ENCODE measurements around the gene PPIL6.
"Not testable (repeated sequence)": the region's sequence is repeated elsewhere in the genome, so short reads cannot be mapped to it uniquely, and the experiment has no call there.

Gene PPIL6

DNA sequence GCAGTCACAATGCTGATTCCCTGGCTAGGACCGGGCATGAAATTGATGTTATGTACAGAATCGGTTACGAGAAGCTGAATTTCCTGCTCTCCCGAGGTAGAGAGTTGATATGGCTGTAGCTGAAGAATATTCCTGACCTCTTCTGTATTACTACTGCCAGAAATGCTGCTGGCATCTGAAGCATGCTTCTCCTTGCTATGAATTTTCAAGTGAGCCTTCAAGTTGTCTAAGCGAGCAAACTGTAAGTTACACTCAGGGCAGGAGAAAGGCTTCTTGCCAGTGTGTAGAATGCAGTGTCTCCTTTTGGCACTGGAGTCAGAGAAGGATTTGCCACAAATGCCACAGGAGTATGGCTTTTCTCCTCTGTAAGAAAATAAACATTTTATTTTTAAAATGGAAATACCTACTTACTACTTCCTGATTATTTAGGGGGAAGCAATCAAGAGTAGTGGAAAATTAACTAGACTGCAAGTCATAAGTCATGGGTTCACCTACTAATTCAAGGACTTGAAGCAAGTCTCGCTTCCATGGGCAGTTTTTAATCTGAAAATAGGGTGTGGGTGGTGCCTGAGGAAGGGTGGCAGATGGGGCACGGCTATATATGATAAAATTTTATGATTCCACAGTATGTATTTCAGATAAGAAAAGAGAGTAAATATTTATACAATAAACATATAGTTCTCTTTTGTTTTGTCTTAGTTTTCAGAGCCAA is 25.9 kb upstream of the PPIL6 start:
- peaks cover 15% of the 10 kb centered on the region for H3K4me1 ChIP-seq (ENCODE audit: low read length)
- H3K9me3 ChIP-seq (replicated peaks; ENCODE audit: insufficient read depth, low read length), result no peaks in the 10 kb centered on the region
- no peak for DNase-seq
- TF ChIP-seq EZH2 (optimal IDR thresholded peaks at IDR 0.05; ENCODE audit: low read depth, low read length), result no peak
- no peak for TF ChIP-seq EZH2phosphoT487 (IDR thresholded peaks at IDR 0.05; ENCODE audit: low read length)
- TF ChIP-seq, protein P1, sequence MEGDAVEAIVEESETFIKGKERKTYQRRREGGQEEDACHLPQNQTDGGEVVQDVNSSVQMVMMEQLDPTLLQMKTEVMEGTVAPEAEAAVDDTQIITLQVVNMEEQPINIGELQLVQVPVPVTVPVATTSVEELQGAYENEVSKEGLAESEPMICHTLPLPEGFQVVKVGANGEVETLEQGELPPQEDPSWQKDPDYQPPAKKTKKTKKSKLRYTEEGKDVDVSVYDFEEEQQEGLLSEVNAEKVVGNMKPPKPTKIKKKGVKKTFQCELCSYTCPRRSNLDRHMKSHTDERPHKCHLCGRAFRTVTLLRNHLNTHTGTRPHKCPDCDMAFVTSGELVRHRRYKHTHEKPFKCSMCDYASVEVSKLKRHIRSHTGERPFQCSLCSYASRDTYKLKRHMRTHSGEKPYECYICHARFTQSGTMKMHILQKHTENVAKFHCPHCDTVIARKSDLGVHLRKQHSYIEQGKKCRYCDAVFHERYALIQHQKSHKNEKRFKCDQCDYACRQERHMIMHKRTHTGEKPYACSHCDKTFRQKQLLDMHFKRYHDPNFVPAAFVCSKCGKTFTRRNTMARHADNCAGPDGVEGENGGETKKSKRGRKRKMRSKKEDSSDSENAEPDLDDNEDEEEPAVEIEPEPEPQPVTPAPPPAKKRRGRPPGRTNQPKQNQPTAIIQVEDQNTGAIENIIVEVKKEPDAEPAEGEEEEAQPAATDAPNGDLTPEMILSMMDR (IDR thresholded peaks at IDR 0.05; ENCODE audit: low read length), result no peak
- H3K36me3 ChIP-seq (replicated peaks; ENCODE audit: insufficient read depth, low read length), result peaks cover 14% of the 10 kb centered on the region
- H3K27ac ChIP-seq (ENCODE audit: low read length), result no peak overlapping the region
- H3K4me3 ChIP-seq (ENCODE audit: low read length), result no peak overlapping the region
- H2AFZ ChIP-seq (ENCODE audit: low read length), result no peak overlapping the region
- no peak overlapping the region for H3K9ac ChIP-seq (ENCODE audit: low read length)
- H3K79me2 ChIP-seq (ENCODE audit: low read length), result peaks cover 56% of the 10 kb centered on the region
- H3K9me2 ChIP-seq (replicated peaks; ENCODE audit: insufficient read depth, low read length), result no peaks in the 10 kb centered on the region
- H4K20me1 ChIP-seq (ENCODE audit: insufficient read depth, low read length), result no peaks in the 10 kb centered on the region
- no peak overlapping the region for H3K4me2 ChIP-seq (ENCODE audit: low read depth, low read length)
- H3F3A ChIP-seq (ENCODE audit: insufficient read depth, low read length), result peaks cover 9% of the 10 kb centered on the region
- H3K27me3 ChIP-seq (replicated peaks; ENCODE audit: insufficient read depth, low read length), result no peaks in the 10 kb centered on the region

DNA sequence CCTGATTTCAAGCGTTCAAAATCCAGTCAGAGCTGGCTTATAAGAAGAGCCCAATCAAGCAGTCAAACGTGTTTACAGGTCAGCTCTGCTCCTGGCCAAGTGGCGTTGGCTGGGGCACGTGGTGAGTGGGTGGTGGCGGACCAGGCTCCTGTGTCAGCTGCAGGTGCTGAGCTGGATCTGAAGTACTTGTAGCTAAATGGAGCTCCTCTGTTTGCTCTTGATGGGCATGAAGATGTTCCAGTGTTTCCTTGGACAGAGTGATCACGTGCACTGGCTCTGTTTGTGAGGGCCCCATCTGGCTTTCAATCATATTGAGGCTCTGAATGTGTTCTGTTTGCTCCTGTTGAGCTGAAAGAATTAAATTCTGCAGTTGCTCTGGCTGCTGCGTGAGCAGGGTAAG is 25.3 kb upstream of the PPIL6 start:
- Histone ChIP-seq H3K79me2 (ENCODE audit: low read length) (peaks cover 50% of the 10 kb centered on the region), H3K27ac (ENCODE audit: low read length) (no peak overlapping the region), H3K27me3 (replicated peaks; ENCODE audit: insufficient read depth, low read length) (no peaks in the 10 kb centered on the region), H3K9ac (ENCODE audit: low read length) (no peak overlapping the region), H3K4me2 (ENCODE audit: low read depth, low read length) (no peak overlapping the region), H2AFZ (ENCODE audit: low read length) (no peak overlapping the region), H3K4me1 (ENCODE audit: low read length) (peaks cover 18% of the 10 kb centered on the region), H4K20me1 (ENCODE audit: insufficient read depth, low read length) (no peaks in the 10 kb centered on the region), H3K36me3 (replicated peaks; ENCODE audit: insufficient read depth, low read length) (peaks cover 14% of the 10 kb centered on the region), H3K4me3 (ENCODE audit: low read length) (no peak overlapping the region), H3K9me3 (replicated peaks; ENCODE audit: insufficient read depth, low read length) (no peaks in the 10 kb centered on the region), H3K9me2 (replicated peaks; ENCODE audit: insufficient read depth, low read length) (no peaks in the 10 kb centered on the region), H3F3A (ENCODE audit: insufficient read depth, low read length) (peaks cover 15% of the 10 kb centered on the region)
- DNase-seq, result no peak
- TF ChIP-seq EZH2phosphoT487 (IDR thresholded peaks at IDR 0.05; ENCODE audit: low read length) (no peak), EZH2 (optimal IDR thresholded peaks at IDR 0.05; ENCODE audit: low read depth, low read length) (no peak)
- TF ChIP-seq, protein P1 (IDR thresholded peaks at IDR 0.05; ENCODE audit: low read length), result no peak

DNA sequence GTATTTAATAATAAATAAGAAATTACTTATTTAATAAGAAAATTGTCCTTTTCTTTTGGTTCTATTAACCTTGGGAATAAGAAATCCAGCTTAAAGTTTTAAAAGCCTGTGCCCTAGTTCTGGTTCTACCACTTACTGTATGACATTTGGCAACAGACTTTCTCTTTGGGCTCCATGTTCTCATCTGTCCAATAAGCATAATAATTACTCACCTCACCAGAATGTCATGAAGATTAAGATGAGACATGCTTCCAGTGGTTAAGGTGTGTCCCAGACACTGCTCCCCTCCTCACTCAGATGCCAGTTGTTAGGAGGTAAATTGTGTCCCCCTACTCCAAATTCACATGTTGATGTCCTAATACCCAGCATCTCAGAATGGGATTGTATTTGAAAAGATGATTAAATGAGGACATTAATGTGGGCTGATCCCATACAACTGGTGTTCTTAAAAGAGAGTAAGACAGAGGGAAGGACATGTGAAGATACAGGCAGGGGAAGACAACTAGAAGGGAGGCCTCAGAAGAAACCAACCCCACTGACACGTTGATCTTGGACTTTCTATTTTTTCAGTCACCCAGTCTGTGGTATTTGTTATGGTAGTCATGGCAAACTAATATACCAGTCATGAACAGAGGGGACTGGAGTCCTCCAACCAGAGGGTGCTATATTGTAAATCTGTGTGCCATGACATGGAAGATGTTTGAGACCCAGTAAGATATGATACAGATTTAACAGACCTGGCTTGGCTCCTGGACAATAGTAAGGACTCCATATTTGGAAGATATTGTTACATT is 21.5 kb upstream of the PPIL6 start:
- Histone ChIP-seq H3F3A (ENCODE audit: insufficient read depth, low read length) (peaks cover 38% of the 10 kb centered on the region), H3K9ac (ENCODE audit: low read length) (no peak overlapping the region), H3K4me2 (ENCODE audit: low read depth, low read length) (no peak overlapping the region), H2AFZ (ENCODE audit: low read length) (no peak overlapping the region), H3K9me2 (replicated peaks; ENCODE audit: insufficient read depth, low read length) (no peaks in the 10 kb centered on the region), H3K36me3 (replicated peaks; ENCODE audit: insufficient read depth, low read length) (peaks cover 11% of the 10 kb centered on the region), H3K27ac (ENCODE audit: low read length) (peak overlapping the region; percentile 41; the same call in 1 of the 2 replicates), H3K9me3 (replicated peaks; ENCODE audit: insufficient read depth, low read length) (no peaks in the 10 kb centered on the region), H4K20me1 (ENCODE audit: insufficient read depth, low read length) (no peaks in the 10 kb centered on the region), H3K27me3 (replicated peaks; ENCODE audit: insufficient read depth, low read length) (no peaks in the 10 kb centered on the region), H3K4me3 (ENCODE audit: low read length) (no peak overlapping the region), H3K79me2 (ENCODE audit: low read length) (peaks cover 62% of the 10 kb centered on the region), H3K4me1 (ENCODE audit: low read length) (peaks cover 50% of the 10 kb centered on the region)
- DNase-seq, result no peak
- TF ChIP-seq, protein P1 (IDR thresholded peaks at IDR 0.05; ENCODE audit: low read length), result no peak
- TF ChIP-seq EZH2 (optimal IDR thresholded peaks at IDR 0.05; ENCODE audit: low read depth, low read length), result no peak
- no peak for TF ChIP-seq EZH2phosphoT487 (IDR thresholded peaks at IDR 0.05; ENCODE audit: low read length)

DNA sequence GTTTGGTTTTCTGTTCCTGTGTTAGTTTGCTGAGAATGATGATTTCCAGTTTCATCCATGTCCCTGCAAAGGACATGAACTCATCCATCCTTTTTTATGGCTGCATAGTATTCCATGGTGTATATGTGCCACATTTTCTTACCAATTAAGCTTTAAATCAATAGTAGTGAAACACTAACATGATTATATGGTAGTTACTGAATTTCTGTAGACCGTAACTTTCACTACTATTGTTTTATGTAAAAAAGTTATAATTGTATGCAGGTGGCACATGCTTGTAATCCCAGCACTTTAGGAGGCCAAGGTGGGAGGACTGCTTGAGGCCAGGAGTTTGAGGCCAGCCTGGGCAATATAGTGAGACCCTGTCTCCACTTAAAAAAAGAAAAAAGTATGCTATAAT is 20.8 kb upstream of the PPIL6 start:
- H3K4me3 ChIP-seq (ENCODE audit: low read length); H3K9ac ChIP-seq (ENCODE audit: low read length); H2AFZ ChIP-seq (ENCODE audit: low read length); H3K9me3 ChIP-seq (replicated peaks; ENCODE audit: insufficient read depth, low read length); H3K9me2 ChIP-seq (replicated peaks; ENCODE audit: insufficient read depth, low read length); H3K27me3 ChIP-seq (replicated peaks; ENCODE audit: insufficient read depth, low read length); H4K20me1 ChIP-seq (ENCODE audit: insufficient read depth, low read length); DNase-seq: not testable (repeated sequence)
- Histone ChIP-seq H3F3A (ENCODE audit: insufficient read depth, low read length) (peaks cover 43% of the 10 kb centered on the region), H3K4me1 (ENCODE audit: low read length) (peaks cover 56% of the 10 kb centered on the region), H3K4me2 (ENCODE audit: low read depth, low read length) (peak overlapping the region; percentile 58), H3K27ac (ENCODE audit: low read length) (peak overlapping the region; percentile 85; the same call in 1 of the 2 replicates), H3K36me3 (replicated peaks; ENCODE audit: insufficient read depth, low read length) (peaks cover 11% of the 10 kb centered on the region), H3K79me2 (ENCODE audit: low read length) (peaks cover 68% of the 10 kb centered on the region)

Data from MM.1S (cell line).